ENCODE measurements around the gene OR10A3. TPM values are rescaled to one million over a fixed set of nuclear protein-coding genes. Genes with fewer than 3 reads are reported as not detected.

OR10A3 gene
- polyA plus RNA-seq, 1 donor (not counting 4 experiments of a cell fraction or from before 2014, with no cell fraction given): 0.04 TPM

GRCh38 chr11:7982582-7983119, 41.1 kb upstream of the OR10A3 start:
- Histone ChIP-seq H3K4me3 (ENCODE audit: control insufficient read depth in 2 of 3, extremely low read depth in 1 of 3, insufficient read depth in 2 of 3, low read depth in 1 of 3, low read length in 3 of 3) (no peak overlapping the region), H3K4me1 (ENCODE audit: control insufficient read depth, extremely low read depth, insufficient read depth, low read length) (peaks cover 13% of the 10 kb centered on the region), H3K4me2 (ENCODE audit: control insufficient read depth, extremely low read depth, insufficient read depth, low read depth, low read length) (no peak overlapping the region), H3K9ac (ENCODE audit: control insufficient read depth, extremely low read depth, insufficient read depth, low read length) (no peak overlapping the region), H3K36me3 (ENCODE audit: control insufficient read depth in 2 of 2, extremely low read depth in 1 of 2, insufficient read depth in 2 of 2, low read length in 2 of 2) (no peaks in the 10 kb centered on the region), H2AFZ (ENCODE audit: control insufficient read depth, low read length) (no peak overlapping the region), H3K27ac (ENCODE audit: control insufficient read depth, insufficient read depth, low read length) (no peak overlapping the region), H3K9me3 (ENCODE audit: control insufficient read depth, low read depth, low read length) (no peaks in the 10 kb centered on the region), H3K27me3 (ENCODE audit: control insufficient read depth, extremely low read depth, insufficient read depth, low read length) (no peaks in the 10 kb centered on the region), H4K20me1 (ENCODE audit: control insufficient read depth, extremely low read depth, insufficient read depth, low read length) (no peaks in the 10 kb centered on the region), H3K9me1 (ENCODE audit: control insufficient read depth, extremely low read depth, insufficient read depth, low read length) (no peaks in the 10 kb centered on the region), H3K79me2 (ENCODE audit: control insufficient read depth, insufficient read depth, low read length) (peaks cover 5% of the 10 kb centered on the region)
- DNase-seq (ENCODE audit: low read depth, low spot score) (no peak), FAIRE-seq (no peak)
- dilution Hi-C loops (cut with MboI; ENCODE audit: extremely low pct_ligation_motif_present, low sequenced_read_pairs): no loop called here
- no peak for TF ChIP-seq CTCF (optimal IDR thresholded peaks at IDR 0.05 in 1 of 3, IDR thresholded peaks at IDR 0.05 in 1 of 3, conservative IDR thresholded peaks at IDR 0.05 in 1 of 3; ENCODE audit: extremely low read depth in 1 of 3, insufficient read depth in 2 of 3, low read length in 3 of 3)
- TF ChIP-seq EZH2 (IDR thresholded peaks at IDR 0.05; ENCODE audit: low read length): no peak

GRCh38 chr11:7981619-7982157, 40.2 kb upstream of the OR10A3 start:
- Histone ChIP-seq H3K4me3 (ENCODE audit: control insufficient read depth in 2 of 3, extremely low read depth in 1 of 3, insufficient read depth in 2 of 3, low read depth in 1 of 3, low read length in 3 of 3) (no peak overlapping the region), H3K9me3 (ENCODE audit: control insufficient read depth, low read depth, low read length) (no peaks in the 10 kb centered on the region), H2AFZ (ENCODE audit: control insufficient read depth, low read length) (no peak overlapping the region), H3K9me1 (ENCODE audit: control insufficient read depth, extremely low read depth, insufficient read depth, low read length) (no peaks in the 10 kb centered on the region), H3K27me3 (ENCODE audit: control insufficient read depth, extremely low read depth, insufficient read depth, low read length) (no peaks in the 10 kb centered on the region), H3K79me2 (ENCODE audit: control insufficient read depth, insufficient read depth, low read length) (no peaks in the 10 kb centered on the region), H4K20me1 (ENCODE audit: control insufficient read depth, extremely low read depth, insufficient read depth, low read length) (no peaks in the 10 kb centered on the region), H3K9ac (ENCODE audit: control insufficient read depth, extremely low read depth, insufficient read depth, low read length) (no peak overlapping the region), H3K4me1 (ENCODE audit: control insufficient read depth, extremely low read depth, insufficient read depth, low read length) (peaks cover 20% of the 10 kb centered on the region), H3K4me2 (ENCODE audit: control insufficient read depth, extremely low read depth, insufficient read depth, low read depth, low read length) (no peak overlapping the region), H3K36me3 (ENCODE audit: control insufficient read depth in 2 of 2, extremely low read depth in 1 of 2, insufficient read depth in 2 of 2, low read length in 2 of 2) (no peaks in the 10 kb centered on the region), H3K27ac (ENCODE audit: control insufficient read depth, insufficient read depth, low read length) (no peak overlapping the region)
- TF ChIP-seq CTCF (optimal IDR thresholded peaks at IDR 0.05 in 1 of 3, IDR thresholded peaks at IDR 0.05 in 1 of 3, conservative IDR thresholded peaks at IDR 0.05 in 1 of 3; ENCODE audit: extremely low read depth in 1 of 3, insufficient read depth in 2 of 3, low read length in 3 of 3) (no peak), EZH2 (IDR thresholded peaks at IDR 0.05; ENCODE audit: low read length) (no peak)
- DNase-seq (ENCODE audit: low read depth, low spot score): no peak
- FAIRE-seq: no peak
- dilution Hi-C loops (cut with MboI; ENCODE audit: extremely low pct_ligation_motif_present, low sequenced_read_pairs): no loop called here
